Neural cell (in vitro differentiated cells): Measurements from ENCODE around the gene TBCC. TPM values are rescaled to one million over a fixed set of nuclear protein-coding genes. Genes with fewer than 3 reads are reported as not detected.

ENCODE experiments used
- H2AFZ ChIP-seq: fragments of 200-600, 300-800 bp; sonication (generic), shearing (Covaris generic); 2 replicates; pipeline ENCODE4 v1.6.0; 2014; ENCODE audit warnings: low read depth, mild to moderate bottlenecking, antibody characterized with exemption, low read length, moderate library complexity
- H3F3A ChIP-seq: fragments of 200-600 bp; shearing (Covaris generic); 2 replicates; pipeline ENCODE4 v1.6.1; 2016; ENCODE audit warnings: mild to moderate bottlenecking, moderate library complexity, mixed read lengths, antibody characterized with exemption, low read length; ENCODE audit not compliant: insufficient read depth, poor library complexity, severe bottlenecking
- H3K27ac ChIP-seq: fragments of 200-600, 300-800 bp; sonication (generic), shearing (Covaris generic); 2 replicates; pipeline ENCODE4 v1.5.1; 2014; ENCODE audit warnings: mild to moderate bottlenecking, low read length, moderate library complexity
- H3K27me3 ChIP-seq: fragments of 300-800, 200-600 bp; sonication (generic), shearing (Covaris generic); 2 replicates; pipeline ENCODE4 v1.6.0; 2014; ENCODE audit warnings: mild to moderate bottlenecking, low read depth, low read length, moderate library complexity; ENCODE audit not compliant: insufficient read depth
- H3K36me3 ChIP-seq: fragments of 300-800, 200-600 bp; sonication (generic), shearing (Covaris generic); 2 replicates; pipeline ENCODE4 v1.5.1; 2014; ENCODE audit warnings: mild to moderate bottlenecking, antibody characterized with exemption, low read length, moderate library complexity; ENCODE audit not compliant: insufficient read depth
- H3K4me2 ChIP-seq: fragments of 300-800, 200-600 bp; sonication (generic), shearing (Covaris generic); 2 replicates; pipeline ENCODE4 v1.6.0; 2014; ENCODE audit warnings: mild to moderate bottlenecking, low read length
- H3K4me3 ChIP-seq: fragments of 300-800, 200-600 bp; sonication (generic), shearing (Covaris generic); 2 replicates; pipeline ENCODE4 v1.5.1; 2014; ENCODE audit warnings: mild to moderate bottlenecking, low read length, moderate library complexity
- H3K79me2 ChIP-seq: fragments of 200-600 bp; shearing (Covaris generic); replicated peaks from 2 replicates; pipeline ENCODE4 v1.6.0; 2014; ENCODE audit warnings: mild to moderate bottlenecking, low read length, moderate library complexity; ENCODE audit not compliant: insufficient read depth
- H3K9ac ChIP-seq: fragments of 300-800, 200-600 bp; sonication (generic), shearing (Covaris generic); 2 replicates; pipeline ENCODE4 v1.6.1; 2016; ENCODE audit warnings: mild to moderate bottlenecking, low read length, mixed read lengths
- H3K9me2 ChIP-seq: fragments of 200-600 bp; shearing (Covaris generic); 2 replicates; pipeline ENCODE4 v1.6.1; 2016; ENCODE audit warnings: mild to moderate bottlenecking, low read length, mixed read lengths; ENCODE audit not compliant: insufficient read depth
- H3K9me3 ChIP-seq: fragments of 200-600, 300-800 bp; sonication (generic), shearing (Covaris generic); 2 replicates; pipeline ENCODE4 v1.6.1; 2016; ENCODE audit warnings: mild to moderate bottlenecking, mixed run types, low read length, moderate library complexity, mixed read lengths
- H4K20me1 ChIP-seq: fragments of 200-600 bp; shearing (Covaris generic); 2 replicates; pipeline ENCODE4 v1.6.1; 2016; ENCODE audit warnings: mild to moderate bottlenecking, mixed run types; ENCODE audit not compliant: insufficient read depth
- CTCF ChIP-seq: fragments of 450-650 bp; IDR thresholded peaks from 2 replicates; pipeline ENCODE4 v1.5.1; 2014; ENCODE audit warnings: antibody characterized with exemption, mild to moderate bottlenecking, moderate library complexity; ENCODE audit not compliant: poor library complexity, severe bottlenecking
- EP300 ChIP-seq: fragments of 450-650 bp; conservative IDR thresholded peaks from 2 replicates; pipeline ENCODE4 v1.6.1; 2014; ENCODE audit warnings: antibody characterized with exemption, mild to moderate bottlenecking, moderate library complexity; ENCODE audit not compliant: poor library complexity, severe bottlenecking
- EZH2 ChIP-seq: fragments of 200-600, 300-800 bp; shearing (Covaris generic), sonication (generic); IDR thresholded peaks from 2 replicates; pipeline ENCODE4 v1.6.1; 2014; ENCODE audit warnings: antibody characterized with exemption, low read length, borderline replicate concordance, mild to moderate bottlenecking; ENCODE audit not compliant: insufficient read depth, poor library complexity, severe bottlenecking
- MXI1 ChIP-seq: fragments of 450-650 bp; conservative IDR thresholded peaks from 2 replicates; pipeline ENCODE4 v1.6.1; 2014; ENCODE audit warnings: antibody characterized with exemption, mild to moderate bottlenecking; ENCODE audit not compliant: poor library complexity, severe bottlenecking
- POLR2AphosphoS5 ChIP-seq: IDR thresholded peaks from 2 replicates; pipeline ENCODE4 v1.6.1; 2012
- RAD21 ChIP-seq: fragments of 450-650 bp; conservative IDR thresholded peaks from 2 replicates; pipeline ENCODE4 v1.6.1; 2014; ENCODE audit warnings: antibody characterized with exemption, mild to moderate bottlenecking, moderate library complexity
- SMC3 ChIP-seq: fragments of 450-650 bp; conservative IDR thresholded peaks from 2 replicates; pipeline ENCODE4 v1.6.1; 2014; ENCODE audit warnings: antibody characterized with exemption, mild to moderate bottlenecking, moderate library complexity; ENCODE audit not compliant: poor library complexity
- TAF1 ChIP-seq: IDR thresholded peaks from 2 replicates; pipeline ENCODE4 v1.6.1; 2012; ENCODE audit warnings: low read depth
- polyA plus RNA-seq: library from polyadenylated mRNA; depleted of rRNA; stranded (reverse); fragments of >200 nt; gene quantifications from 2 replicates; pipeline ENCODE4 v1.2.3, GENCODE V29; 2014
- TF ChIP-seq, protein P1 (sequence below): IDR thresholded peaks from 2 replicates; pipeline ENCODE4 v1.6.1; 2012; ENCODE audit warnings: borderline replicate concordance

The TBCC gene
- polyA plus RNA-seq, 1 donor from 2014 or later, result 112 TPM

DNA sequence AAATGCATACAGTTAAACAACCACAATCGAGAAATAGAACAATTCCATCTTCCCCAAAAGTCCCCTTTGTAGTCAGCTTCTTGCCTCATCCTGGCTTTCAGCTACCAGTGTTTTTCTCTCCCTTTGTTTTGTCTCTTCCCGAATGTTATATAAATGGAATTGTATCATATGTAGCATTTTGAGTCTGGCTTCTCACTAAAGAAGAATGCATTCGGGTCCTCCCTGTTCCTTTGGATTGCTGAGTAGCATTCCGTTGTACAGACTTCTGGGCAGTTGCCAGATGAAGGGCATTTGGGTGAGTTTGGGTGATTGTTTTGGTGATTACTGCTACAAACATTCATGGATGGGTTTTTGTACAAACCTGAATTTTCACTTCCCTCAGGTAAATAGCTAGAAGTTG is 51.3 kb downstream of the TBCC start:
- Histone ChIP-seq H3K4me2 (no peak overlapping the region), H3K79me2 (no peaks in the 10 kb centered on the region), H3K27me3 (no peaks in the 10 kb centered on the region), H2AFZ (no peak overlapping the region), H3F3A (no peaks in the 10 kb centered on the region), H4K20me1 (no peaks in the 10 kb centered on the region), H3K36me3 (peaks cover 7% of the 10 kb centered on the region), H3K9me3 (no peaks in the 10 kb centered on the region), H3K9me2 (no peaks in the 10 kb centered on the region), H3K9ac (no peak overlapping the region), H3K27ac (no peak overlapping the region), H3K4me3 (no peak overlapping the region)
- TF ChIP-seq CTCF (no peak), SMC3 (no peak), EP300 (no peak), EZH2 (no peak), MXI1 (no peak), RAD21 (no peak), POLR2AphosphoS5 (no peak), TAF1 (no peak)
- TF ChIP-seq, protein P1, sequence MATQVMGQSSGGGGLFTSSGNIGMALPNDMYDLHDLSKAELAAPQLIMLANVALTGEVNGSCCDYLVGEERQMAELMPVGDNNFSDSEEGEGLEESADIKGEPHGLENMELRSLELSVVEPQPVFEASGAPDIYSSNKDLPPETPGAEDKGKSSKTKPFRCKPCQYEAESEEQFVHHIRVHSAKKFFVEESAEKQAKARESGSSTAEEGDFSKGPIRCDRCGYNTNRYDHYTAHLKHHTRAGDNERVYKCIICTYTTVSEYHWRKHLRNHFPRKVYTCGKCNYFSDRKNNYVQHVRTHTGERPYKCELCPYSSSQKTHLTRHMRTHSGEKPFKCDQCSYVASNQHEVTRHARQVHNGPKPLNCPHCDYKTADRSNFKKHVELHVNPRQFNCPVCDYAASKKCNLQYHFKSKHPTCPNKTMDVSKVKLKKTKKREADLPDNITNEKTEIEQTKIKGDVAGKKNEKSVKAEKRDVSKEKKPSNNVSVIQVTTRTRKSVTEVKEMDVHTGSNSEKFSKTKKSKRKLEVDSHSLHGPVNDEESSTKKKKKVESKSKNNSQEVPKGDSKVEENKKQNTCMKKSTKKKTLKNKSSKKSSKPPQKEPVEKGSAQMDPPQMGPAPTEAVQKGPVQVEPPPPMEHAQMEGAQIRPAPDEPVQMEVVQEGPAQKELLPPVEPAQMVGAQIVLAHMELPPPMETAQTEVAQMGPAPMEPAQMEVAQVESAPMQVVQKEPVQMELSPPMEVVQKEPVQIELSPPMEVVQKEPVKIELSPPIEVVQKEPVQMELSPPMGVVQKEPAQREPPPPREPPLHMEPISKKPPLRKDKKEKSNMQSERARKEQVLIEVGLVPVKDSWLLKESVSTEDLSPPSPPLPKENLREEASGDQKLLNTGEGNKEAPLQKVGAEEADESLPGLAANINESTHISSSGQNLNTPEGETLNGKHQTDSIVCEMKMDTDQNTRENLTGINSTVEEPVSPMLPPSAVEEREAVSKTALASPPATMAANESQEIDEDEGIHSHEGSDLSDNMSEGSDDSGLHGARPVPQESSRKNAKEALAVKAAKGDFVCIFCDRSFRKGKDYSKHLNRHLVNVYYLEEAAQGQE, result no peak

Other genes starting within 250 kb of the TBCC start
- 24.4 and 25.5 TPM in 2 replicates for gene UBR2, start 182.1 kb downstream of the TBCC start, polyA plus RNA-seq
- gene PRPH2, start 23.5 kb downstream of the TBCC start, polyA plus RNA-seq, result not detected in 2 replicates
- gene BICRAL, start 35.9 kb upstream of the TBCC start, polyA plus RNA-seq, result 6.7 and 8.2 TPM in 2 replicates
- 84.6 and 88.5 TPM in 2 replicates for gene RPL7L1, start 133.5 kb upstream of the TBCC start, polyA plus RNA-seq
- gene PTCRA, start 169.9 kb upstream of the TBCC start, polyA plus RNA-seq, result not detected in 2 replicates
- gene CNPY3, start 183.4 kb upstream of the TBCC start, polyA plus RNA-seq, result 26.4 and 37.3 TPM in 2 replicates
- 0.30 and 0.97 TPM in 2 replicates for gene GNMT, start 214.7 kb upstream of the TBCC start, polyA plus RNA-seq
- gene PEX6, start 233.1 kb upstream of the TBCC start, polyA plus RNA-seq, result 20.4 and 27.7 TPM in 2 replicates
- gene PPP2R5D, start 238.5 kb upstream of the TBCC start, polyA plus RNA-seq, result 41.1 and 43.7 TPM in 2 replicates